HG02938 (cell line): ENCODE results near the gene FAM174B.
A peak's percentile ranks its signal among the peaks of the same experiment; 100 is the strongest.

Source experiments
- ATAC-seq: cut with Tn5 transposase; IDR thresholded peaks from one replicate; pipeline ENCODE4 v1.9.1; 2021; ENCODE audit warnings: mild to moderate bottlenecking, moderate library complexity; ENCODE audit not compliant: unreplicated experiment

Gene FAM174B

GRCh38 chr15:92643849-92644815 is 11.4 kb downstream of the FAM174B start:
- ATAC-seq: no peak

- no peak for ATAC-seq
Measured at GRCh38 chr15:92638709-92639365, 16.7 kb downstream of the FAM174B start.

GRCh38 chr15:92638291-92638708 is 17.3 kb downstream of the FAM174B start:
- ATAC-seq: no peak

- ATAC-seq: no peak
Measured at GRCh38 chr15:92637626-92638025, 17.9 kb downstream of the FAM174B start.

- ATAC-seq: no peak
Measured at GRCh38 chr15:92636908-92637481, 18.6 kb downstream of the FAM174B start.

- ATAC-seq: no peak
Measured at GRCh38 chr15:92636401-92636907, 19.1 kb downstream of the FAM174B start.

- ATAC-seq: no peak
Measured at GRCh38 chr15:92634671-92635201, 20.8 kb downstream of the FAM174B start.

GRCh38 chr15:92634060-92634459 is 21.5 kb downstream of the FAM174B start:
- no peak for ATAC-seq

GRCh38 chr15:92633418-92633817 is 22.2 kb downstream of the FAM174B start:
- no peak for ATAC-seq

GRCh38 chr15:92633001-92633400 is 22.6 kb downstream of the FAM174B start:
- ATAC-seq: no peak

GRCh38 chr15:92631721-92632120 is 23.9 kb downstream of the FAM174B start:
- ATAC-seq: no peak

- no peak for ATAC-seq
Measured at GRCh38 chr15:92629975-92630626, 25.5 kb downstream of the FAM174B start.

GRCh38 chr15:92629276-92629974 is 26.1 kb downstream of the FAM174B start:
- no peak for ATAC-seq

- ATAC-seq: no peak
Measured at GRCh38 chr15:92627014-92627413, 28.6 kb downstream of the FAM174B start.

- peak; percentile 87 for ATAC-seq
Measured at GRCh38 chr15:92625251-92625980, 30.2 kb downstream of the FAM174B start.

- no peak for ATAC-seq
Measured at GRCh38 chr15:92624401-92624991, 31.1 kb downstream of the FAM174B start.

GRCh38 chr15:92623435-92623834 is 32.1 kb downstream of the FAM174B start:
- ATAC-seq: no peak

- ATAC-seq: no peak
Measured at GRCh38 chr15:92621972-92622533, 33.5 kb downstream of the FAM174B start.

GRCh38 chr15:92620991-92621390 is 34.6 kb downstream of the FAM174B start:
- no peak for ATAC-seq
